Urothelium cell line (cell line): ENCODE results near the gene TM4SF4.

Source experiments
- DNase-seq: peaks from one replicate; pipeline ENCODE4 v3.0.0; 2011; ENCODE audit warnings: low spot score, mixed read lengths
- FAIRE-seq: peaks from 2 replicates; lab custom pipeline; 2011; peaks lifted over from hg19 to GRCh38; lab: Jason Lieb, UNC

Gene TM4SF4

GRCh38 chr3:149480326-149481017 lies 6.0 kb downstream of the TM4SF4 start:
- DNase-seq (peak; percentile 72), FAIRE-seq (no peak)

- no peak for DNase-seq
- no peak for FAIRE-seq
Observed at GRCh38 chr3:149481056-149481455, 6.6 kb downstream of the TM4SF4 start.

GRCh38 chr3:149481491-149481890 lies 7.0 kb downstream of the TM4SF4 start:
- DNase-seq (no peak), FAIRE-seq (no peak)

- no peak for FAIRE-seq
- DNase-seq: no peak
Observed at GRCh38 chr3:149486726-149487125, 12.2 kb downstream of the TM4SF4 start.

GRCh38 chr3:149487598-149488197 lies 13.2 kb downstream of the TM4SF4 start:
- FAIRE-seq: no peak

GRCh38 chr3:149489060-149489690 lies 14.7 kb downstream of the TM4SF4 start:
- peak; percentile 16 for DNase-seq
- no peak for FAIRE-seq

More at GRCh38 chr3:149487598-149488197, 13.2 kb downstream of the TM4SF4 start:
- DNase-seq: peak; percentile 18

GRCh38 chr3:149490260-149490971 lies 15.9 kb downstream of the TM4SF4 start:
- DNase-seq (no peak), FAIRE-seq (no peak)

- no peak for FAIRE-seq
- no peak for DNase-seq
Observed at GRCh38 chr3:149493315-149494021, 19.0 kb downstream of the TM4SF4 start.

- FAIRE-seq (no peak), DNase-seq (peak; percentile 50)
Observed at GRCh38 chr3:149494022-149494758, 19.7 kb downstream of the TM4SF4 start.

GRCh38 chr3:149494759-149495580 lies 20.5 kb downstream of the TM4SF4 start:
- DNase-seq (peak; percentile 22), FAIRE-seq (no peak)

- DNase-seq (no peak), FAIRE-seq (no peak)
Observed at GRCh38 chr3:149495581-149496125, 21.2 kb downstream of the TM4SF4 start.

GRCh38 chr3:149496891-149497290 lies 22.4 kb downstream of the TM4SF4 start:
- no peak for FAIRE-seq
- DNase-seq: no peak

- DNase-seq: no peak
- no peak for FAIRE-seq
Observed at GRCh38 chr3:149497966-149498670, 23.6 kb downstream of the TM4SF4 start.

GRCh38 chr3:149501524-149501923 lies 27.0 kb downstream of the TM4SF4 start:
- DNase-seq (no peak), FAIRE-seq (no peak)

GRCh38 chr3:149502438-149502837 lies 27.9 kb downstream of the TM4SF4 start:
- DNase-seq (no peak), FAIRE-seq (no peak)

- DNase-seq: no peak
- no peak for FAIRE-seq
Observed at GRCh38 chr3:149506540-149506939, 32.0 kb downstream of the TM4SF4 start.

- FAIRE-seq: no peak
- no peak for DNase-seq
Observed at GRCh38 chr3:149506965-149507364, 32.5 kb downstream of the TM4SF4 start.
